HL-60 (cell line): ENCODE data around the gene ARID1A.

Source experiments
- CTCF ChIP-seq: IDR thresholded peaks from one replicate; pipeline ENCODE4 v1.5.1; 2011; ENCODE audit warnings: low read length, control low read depth, inconsistent platforms; ENCODE audit not compliant: insufficient read depth
- POLR2AphosphoS5 ChIP-seq: IDR thresholded peaks from 2 replicates; pipeline ENCODE4 v1.6.1; 2012; ENCODE audit warnings: low read depth
- REST ChIP-seq: IDR thresholded peaks from 2 replicates; pipeline ENCODE4 v1.6.1; 2012; ENCODE audit warnings: low read depth; ENCODE audit not compliant: insufficient replicate concordance

GRCh38 chr1:26788515-26788785 is 92.6 kb downstream of the ARID1A start:
- TF ChIP-seq CTCF, result no peak
- TF ChIP-seq REST, result no peak
- no peak for TF ChIP-seq POLR2AphosphoS5
